ENCODE data around the gene ADRA2C. TPM values are rescaled to one million over a fixed set of nuclear protein-coding genes. Genes with fewer than 3 reads are reported as not detected.

ADRA2C gene
- total and polyA plus RNA-seq, 2 of the 13 experiments (the other 11 are each of a cell fraction or from before 2014, with no cell fraction given), result 15.4 to 69.7 TPM

DNA sequence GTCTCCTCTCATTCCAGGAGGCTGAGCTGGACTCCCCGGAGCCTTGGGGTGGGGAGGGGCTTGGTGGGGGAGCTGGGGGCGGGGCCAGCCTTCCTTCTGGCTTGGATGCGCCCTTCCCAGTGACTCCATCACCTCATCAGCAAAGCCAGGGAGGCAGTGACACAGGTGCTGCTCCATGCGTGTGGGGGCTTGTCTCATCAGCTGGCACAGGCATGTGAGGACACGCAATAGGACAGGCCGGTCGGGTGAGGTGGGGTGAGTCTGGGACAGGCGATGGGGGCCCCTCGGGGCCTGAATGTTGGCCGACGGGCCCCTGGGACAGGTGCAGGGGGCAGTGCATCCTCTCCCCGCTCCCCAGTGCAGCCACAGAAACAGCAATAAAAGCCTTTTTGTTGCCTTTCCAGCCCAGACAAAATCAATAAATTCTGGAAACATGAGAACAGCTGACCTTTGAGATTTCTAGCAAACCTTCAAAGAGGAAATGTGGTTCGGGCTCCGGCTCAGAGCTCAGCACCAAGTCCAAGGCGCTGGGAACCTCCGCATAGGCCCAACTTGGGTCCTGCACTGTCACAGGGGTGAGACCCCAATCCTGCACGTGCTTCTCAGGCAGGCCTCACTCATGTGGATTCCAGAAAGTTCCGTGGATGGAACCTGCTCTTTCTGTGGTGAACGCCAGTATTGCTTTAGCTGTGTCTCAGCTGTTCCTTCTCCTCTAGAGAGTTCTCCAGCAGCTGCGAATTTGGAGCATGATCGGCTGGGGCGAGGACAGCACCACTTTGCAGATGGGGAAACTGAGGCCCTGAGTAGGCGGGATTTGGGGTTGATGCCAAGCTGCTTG, 18.5 kb downstream of the ADRA2C start (continued):
- TF ChIP-seq, protein P1, sequence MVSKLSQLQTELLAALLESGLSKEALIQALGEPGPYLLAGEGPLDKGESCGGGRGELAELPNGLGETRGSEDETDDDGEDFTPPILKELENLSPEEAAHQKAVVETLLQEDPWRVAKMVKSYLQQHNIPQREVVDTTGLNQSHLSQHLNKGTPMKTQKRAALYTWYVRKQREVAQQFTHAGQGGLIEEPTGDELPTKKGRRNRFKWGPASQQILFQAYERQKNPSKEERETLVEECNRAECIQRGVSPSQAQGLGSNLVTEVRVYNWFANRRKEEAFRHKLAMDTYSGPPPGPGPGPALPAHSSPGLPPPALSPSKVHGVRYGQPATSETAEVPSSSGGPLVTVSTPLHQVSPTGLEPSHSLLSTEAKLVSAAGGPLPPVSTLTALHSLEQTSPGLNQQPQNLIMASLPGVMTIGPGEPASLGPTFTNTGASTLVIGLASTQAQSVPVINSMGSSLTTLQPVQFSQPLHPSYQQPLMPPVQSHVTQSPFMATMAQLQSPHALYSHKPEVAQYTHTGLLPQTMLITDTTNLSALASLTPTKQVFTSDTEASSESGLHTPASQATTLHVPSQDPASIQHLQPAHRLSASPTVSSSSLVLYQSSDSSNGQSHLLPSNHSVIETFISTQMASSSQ (IDR thresholded peaks at IDR 0.05; ENCODE audit: low read depth), result 0 out of 2 replicates have a peak, but pooled peaks have one; percentile 14
- TF ChIP-seq, protein P1 (CRISPR knock-in tag; IDR thresholded peaks at IDR 0.05; ENCODE audit: borderline replicate concordance), result 0 out of 2 replicates have a peak, but pooled peaks have one; percentile 43
- TF ChIP-seq ARNTL (CRISPR knock-in tag; IDR thresholded peaks at IDR 0.05) (peak; percentile 89), MEIS1 (CRISPR knock-in tag; IDR thresholded peaks at IDR 0.05; ENCODE audit: borderline replicate concordance) (0 out of 2 replicates have a peak, but pooled peaks have one; percentile 33), CREB1 (IDR thresholded peaks at IDR 0.05) (no peak), CREB1 (CRISPR knock-in tag; IDR thresholded peaks at IDR 0.05) (no peak), CCAR2 (optimal IDR thresholded peaks at IDR 0.05; ENCODE audit: low read depth, low read length) (no peak), TMF1 (CRISPR knock-in tag; IDR thresholded peaks at IDR 0.05; ENCODE audit: low read depth) (peak; percentile 92), PCBP1 (IDR thresholded peaks at IDR 0.05; ENCODE audit: borderline replicate concordance, low read depth, low read length) (no peak), ZNF232 (CRISPR knock-in tag; IDR thresholded peaks at IDR 0.05; ENCODE audit: borderline replicate concordance) (peak; percentile 95; the same call in 1 of the 2 replicates), RXRA (CRISPR knock-in tag; IDR thresholded peaks at IDR 0.05) (peak; percentile 94), NFE2L2 (IDR thresholded peaks at IDR 0.05; ENCODE audit: low read length) (no peak), FOXC1 (CRISPR knock-in tag; IDR thresholded peaks at IDR 0.05; ENCODE audit: borderline replicate concordance) (peak; percentile 58; the same call in 1 of the 2 replicates), ZNF746 (CRISPR knock-in tag; IDR thresholded peaks at IDR 0.05) (peak; percentile 95), ISX (CRISPR knock-in tag; conservative IDR thresholded peaks at IDR 0.05) (peak; percentile 92), ZFP37 (CRISPR knock-in tag; IDR thresholded peaks at IDR 0.05; ENCODE audit: borderline replicate concordance) (peak; percentile 76; the same call in 1 of the 2 replicates), ZNF260 (CRISPR knock-in tag; IDR thresholded peaks at IDR 0.05; ENCODE audit: borderline replicate concordance, low read depth) (no peak)
- TF ChIP-seq, protein P2, sequence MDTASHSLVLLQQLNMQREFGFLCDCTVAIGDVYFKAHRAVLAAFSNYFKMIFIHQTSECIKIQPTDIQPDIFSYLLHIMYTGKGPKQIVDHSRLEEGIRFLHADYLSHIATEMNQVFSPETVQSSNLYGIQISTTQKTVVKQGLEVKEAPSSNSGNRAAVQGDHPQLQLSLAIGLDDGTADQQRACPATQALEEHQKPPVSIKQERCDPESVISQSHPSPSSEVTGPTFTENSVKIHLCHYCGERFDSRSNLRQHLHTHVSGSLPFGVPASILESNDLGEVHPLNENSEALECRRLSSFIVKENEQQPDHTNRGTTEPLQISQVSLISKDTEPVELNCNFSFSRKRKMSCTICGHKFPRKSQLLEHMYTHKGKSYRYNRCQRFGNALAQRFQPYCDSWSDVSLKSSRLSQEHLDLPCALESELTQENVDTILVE (CRISPR knock-in tag; IDR thresholded peaks at IDR 0.05), result peak; percentile 86
- TF ChIP-seq, protein P3, sequence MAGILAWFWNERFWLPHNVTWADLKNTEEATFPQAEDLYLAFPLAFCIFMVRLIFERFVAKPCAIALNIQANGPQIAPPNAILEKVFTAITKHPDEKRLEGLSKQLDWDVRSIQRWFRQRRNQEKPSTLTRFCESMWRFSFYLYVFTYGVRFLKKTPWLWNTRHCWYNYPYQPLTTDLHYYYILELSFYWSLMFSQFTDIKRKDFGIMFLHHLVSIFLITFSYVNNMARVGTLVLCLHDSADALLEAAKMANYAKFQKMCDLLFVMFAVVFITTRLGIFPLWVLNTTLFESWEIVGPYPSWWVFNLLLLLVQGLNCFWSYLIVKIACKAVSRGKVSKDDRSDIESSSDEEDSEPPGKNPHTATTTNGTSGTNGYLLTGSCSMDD (CRISPR knock-in tag; IDR thresholded peaks at IDR 0.05), result no peak
- TF ChIP-seq, protein P4, sequence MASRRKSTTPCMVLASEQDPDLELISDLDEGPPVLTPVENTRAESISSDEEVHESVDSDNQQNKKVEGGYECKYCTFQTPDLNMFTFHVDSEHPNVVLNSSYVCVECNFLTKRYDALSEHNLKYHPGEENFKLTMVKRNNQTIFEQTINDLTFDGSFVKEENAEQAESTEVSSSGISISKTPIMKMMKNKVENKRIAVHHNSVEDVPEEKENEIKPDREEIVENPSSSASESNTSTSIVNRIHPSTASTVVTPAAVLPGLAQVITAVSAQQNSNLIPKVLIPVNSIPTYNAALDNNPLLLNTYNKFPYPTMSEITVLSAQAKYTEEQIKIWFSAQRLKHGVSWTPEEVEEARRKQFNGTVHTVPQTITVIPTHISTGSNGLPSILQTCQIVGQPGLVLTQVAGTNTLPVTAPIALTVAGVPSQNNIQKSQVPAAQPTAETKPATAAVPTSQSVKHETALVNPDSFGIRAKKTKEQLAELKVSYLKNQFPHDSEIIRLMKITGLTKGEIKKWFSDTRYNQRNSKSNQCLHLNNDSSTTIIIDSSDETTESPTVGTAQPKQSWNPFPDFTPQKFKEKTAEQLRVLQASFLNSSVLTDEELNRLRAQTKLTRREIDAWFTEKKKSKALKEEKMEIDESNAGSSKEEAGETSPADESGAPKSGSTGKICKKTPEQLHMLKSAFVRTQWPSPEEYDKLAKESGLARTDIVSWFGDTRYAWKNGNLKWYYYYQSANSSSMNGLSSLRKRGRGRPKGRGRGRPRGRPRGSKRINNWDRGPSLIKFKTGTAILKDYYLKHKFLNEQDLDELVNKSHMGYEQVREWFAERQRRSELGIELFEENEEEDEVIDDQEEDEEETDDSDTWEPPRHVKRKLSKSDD (CRISPR knock-in tag; IDR thresholded peaks at IDR 0.05; ENCODE audit: low read depth), result no peak

All from HepG2 (cell line).